Immature natural killer cell (primary cell): ENCODE measurements around the gene USP46. TPM values are rescaled to one million over a fixed set of nuclear protein-coding genes. Genes with fewer than 3 reads are reported as not detected.

Source experiments
- DNase-seq, 3 donors: peaks; one replicate each; pipeline ENCODE4 v3.0.0; 2022; ENCODE audit warnings: mixed read lengths in 1 of 3
- H3K27ac Mint-ChIP-seq, 6 donors: one replicate each; pipeline ENCODE4 v1.8.0; 2020; ENCODE audit warnings: mixed read lengths in 6 of 6, mild to moderate bottlenecking in 5 of 6, inconsistent platforms in 4 of 6, moderate library complexity in 3 of 6
- H3K27me3 Mint-ChIP-seq, 3 donors: one replicate each; pipeline ENCODE4 v1.8.0; 2020 to 2021; ENCODE audit warnings: low read depth in 3 of 3, mild to moderate bottlenecking in 3 of 3, mixed read lengths in 3 of 3, moderate library complexity in 3 of 3, inconsistent platforms in 1 of 3
- H3K36me3 Mint-ChIP-seq, 3 donors: one replicate each; pipeline ENCODE4 v1.8.0; 2020; ENCODE audit warnings: mixed read lengths in 3 of 3, inconsistent platforms in 2 of 3, mild to moderate bottlenecking in 2 of 3
- H3K4me1 Mint-ChIP-seq, 2 donors: one replicate each; pipeline ENCODE4 v1.8.0; 2020; ENCODE audit warnings: inconsistent platforms in 2 of 2, mild to moderate bottlenecking in 2 of 2, mixed read lengths in 2 of 2, moderate library complexity in 1 of 2
- H3K4me3 Mint-ChIP-seq, 5 donors: one replicate each; pipeline ENCODE4 v1.8.0; 2020; ENCODE audit warnings: mild to moderate bottlenecking in 5 of 5, mixed read lengths in 5 of 5, inconsistent platforms in 3 of 5, moderate library complexity in 3 of 5
- H3K9me3 Mint-ChIP-seq, 6 donors: one replicate each; pipeline ENCODE4 v1.8.0; 2020; ENCODE audit warnings: mild to moderate bottlenecking in 6 of 6, mixed read lengths in 6 of 6, inconsistent platforms in 4 of 6, moderate library complexity in 3 of 6
- polyA plus RNA-seq, 3 donors: library from polyadenylated mRNA; unstranded; fragments of 300-500 nt; fragmentation: Illumina TruSeq; gene quantifications; one replicate each; pipeline ENCODE4 v1.2.3, GENCODE V29; 2021

USP46 gene, protein sequence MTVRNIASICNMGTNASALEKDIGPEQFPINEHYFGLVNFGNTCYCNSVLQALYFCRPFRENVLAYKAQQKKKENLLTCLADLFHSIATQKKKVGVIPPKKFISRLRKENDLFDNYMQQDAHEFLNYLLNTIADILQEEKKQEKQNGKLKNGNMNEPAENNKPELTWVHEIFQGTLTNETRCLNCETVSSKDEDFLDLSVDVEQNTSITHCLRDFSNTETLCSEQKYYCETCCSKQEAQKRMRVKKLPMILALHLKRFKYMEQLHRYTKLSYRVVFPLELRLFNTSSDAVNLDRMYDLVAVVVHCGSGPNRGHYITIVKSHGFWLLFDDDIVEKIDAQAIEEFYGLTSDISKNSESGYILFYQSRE
- 1 to 10 TPM in 2 of 3 donors, not detected in 1; 2.1 to 3.6 TPM for polyA plus RNA-seq

DNA sequence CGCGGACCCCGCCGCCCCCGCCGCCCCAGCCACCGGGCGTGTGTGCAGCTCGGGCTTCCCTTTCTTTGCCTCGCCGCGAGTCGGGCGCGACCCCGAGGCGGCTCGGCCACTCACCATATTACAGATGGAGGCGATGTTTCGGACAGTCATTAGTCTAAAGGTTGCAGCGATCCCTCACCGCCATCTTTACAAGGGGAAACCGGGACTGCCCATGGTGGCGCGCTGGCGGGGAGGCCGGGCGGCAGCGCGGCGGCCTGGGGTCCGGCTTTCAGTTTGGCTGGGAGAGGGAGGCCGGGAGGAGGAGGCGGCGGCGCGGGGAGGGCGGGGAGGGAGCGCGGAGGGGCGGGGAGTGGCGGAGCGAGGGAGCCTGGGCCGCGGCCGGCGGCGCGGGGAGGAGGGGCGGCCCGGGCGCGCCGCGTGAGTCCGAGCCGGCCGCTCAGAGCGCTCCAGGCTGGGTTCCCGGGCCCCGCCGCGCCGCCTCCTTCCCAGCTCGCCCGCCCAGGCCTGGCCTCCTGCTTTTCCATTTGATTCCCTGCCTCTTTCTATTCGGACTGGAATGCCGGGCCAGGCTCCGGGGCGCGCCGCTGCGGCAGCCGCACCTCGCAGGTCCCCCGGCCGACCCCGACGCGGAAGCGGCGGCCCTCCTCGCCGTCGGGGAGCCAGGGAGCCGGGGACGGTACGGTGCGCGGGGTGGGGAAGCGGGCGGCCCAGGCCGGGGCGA, at the start of gene USP46:
USP46 (minus strand) TSS at position 301 of the 721 bp plus-strand sequence; CDS start at position 150, 151 bp downstream.
- H3K4me1 Mint-ChIP-seq: peaks cover 20 to 27% of the 10 kb centered on the region in 2 donors
- peak; percentile 51 to 58 (median 56) for DNase-seq
- peaks cover 0 to 4% (median 3%) of the 10 kb centered on the region in 3 donors for H3K36me3 Mint-ChIP-seq
- H3K27me3 Mint-ChIP-seq: peaks cover 0 to 7% (median 0%) of the 10 kb centered on the region in 3 donors
- H3K4me3 Mint-ChIP-seq: peak within 1 kb of the TSS; percentile 89 to 94 (median 90)
- no peaks in the 10 kb centered on the region for H3K9me3 Mint-ChIP-seq
- peak within 1 kb of the TSS in 5 of 6 donors; percentile 70 to 88 (median 78) for H3K27ac Mint-ChIP-seq

DNA sequence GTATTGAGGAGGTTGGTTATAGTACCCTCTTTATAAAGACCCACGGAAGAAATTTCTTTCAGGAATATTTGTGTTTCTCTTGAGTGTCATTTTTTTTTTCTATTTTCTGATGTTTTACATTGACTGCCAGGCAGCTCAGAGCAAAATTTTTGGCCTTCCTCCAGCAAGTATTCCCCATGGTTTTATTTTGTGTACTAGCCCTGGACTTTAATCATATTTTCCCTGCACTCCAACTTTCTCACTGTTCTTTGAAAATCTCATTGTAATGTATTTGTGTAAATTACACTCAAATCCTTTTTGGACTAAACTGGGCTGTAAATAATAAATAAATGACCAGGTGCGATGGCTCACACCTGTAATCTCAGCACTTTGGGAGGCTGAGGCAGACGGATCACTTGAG, 45.6 kb upstream of the USP46 start:
- Mint-ChIP-seq H3K27ac (no peak overlapping the region), H3K4me1 (no peaks in the 10 kb centered on the region), H3K27me3 (peaks cover 0 to 8% (median 2%) of the 10 kb centered on the region in 3 donors), H3K36me3 (no peaks in the 10 kb centered on the region), H3K4me3 (no peak overlapping the region), H3K9me3 (no peaks in the 10 kb centered on the region)
- no peak for DNase-seq

DNA sequence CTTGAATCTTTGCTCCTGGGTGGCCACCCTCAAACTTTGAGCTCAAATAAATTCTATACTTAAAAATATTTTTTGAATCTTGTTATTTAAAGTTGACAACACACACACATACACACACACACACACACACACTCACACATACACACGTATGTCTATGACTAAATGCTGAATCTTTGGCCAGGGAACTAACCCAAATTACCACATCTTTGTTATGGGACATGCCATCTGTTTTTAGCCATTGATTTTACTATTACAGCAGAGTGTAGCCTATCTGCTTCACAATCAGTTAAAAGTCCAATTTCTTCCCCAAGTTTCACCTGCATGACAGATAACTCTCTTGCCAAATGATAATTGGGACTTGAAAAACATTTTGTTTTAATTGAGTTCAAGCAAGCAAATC, 45.0 kb upstream of the USP46 start:
- no peaks in the 10 kb centered on the region for H3K9me3 Mint-ChIP-seq
- H3K27me3 Mint-ChIP-seq: peaks cover 0 to 6% (median 2%) of the 10 kb centered on the region in 3 donors
- no peak for DNase-seq

DNA sequence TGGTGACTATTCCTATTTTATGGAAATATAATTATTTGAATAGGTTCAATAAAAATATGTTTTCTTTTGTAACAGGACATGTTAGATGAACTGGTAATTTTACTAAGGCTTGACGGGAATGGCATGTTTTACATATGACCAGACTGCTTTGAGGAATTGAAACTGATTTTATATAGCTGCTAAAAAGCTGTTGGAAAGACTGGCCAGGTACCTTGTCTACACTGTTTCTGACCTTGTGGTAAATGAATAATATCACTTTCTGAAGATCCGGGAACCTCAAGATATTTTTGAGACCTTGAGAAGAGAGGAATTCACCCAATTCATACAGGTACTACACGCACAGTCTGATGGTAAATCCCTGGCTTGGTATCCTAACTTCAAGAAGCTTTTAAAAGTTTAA, 42.1 kb upstream of the USP46 start:
- no peak for DNase-seq
- H3K27ac Mint-ChIP-seq: no peak overlapping the region
- peaks cover 0 to 5% of the 10 kb centered on the region in 2 donors for H3K4me1 Mint-ChIP-seq
- H3K9me3 Mint-ChIP-seq: no peaks in the 10 kb centered on the region
- no peak overlapping the region for H3K4me3 Mint-ChIP-seq
- peaks cover 0 to 8% (median 0%) of the 10 kb centered on the region in 3 donors for H3K27me3 Mint-ChIP-seq
- no peaks in the 10 kb centered on the region for H3K36me3 Mint-ChIP-seq

More for the DNA sequence above, 45.0 kb upstream of the USP46 start:
- Mint-ChIP-seq H3K4me3 (no peak overlapping the region), H3K27ac (no peak overlapping the region), H3K4me1 (no peaks in the 10 kb centered on the region), H3K36me3 (no peaks in the 10 kb centered on the region)

DNA sequence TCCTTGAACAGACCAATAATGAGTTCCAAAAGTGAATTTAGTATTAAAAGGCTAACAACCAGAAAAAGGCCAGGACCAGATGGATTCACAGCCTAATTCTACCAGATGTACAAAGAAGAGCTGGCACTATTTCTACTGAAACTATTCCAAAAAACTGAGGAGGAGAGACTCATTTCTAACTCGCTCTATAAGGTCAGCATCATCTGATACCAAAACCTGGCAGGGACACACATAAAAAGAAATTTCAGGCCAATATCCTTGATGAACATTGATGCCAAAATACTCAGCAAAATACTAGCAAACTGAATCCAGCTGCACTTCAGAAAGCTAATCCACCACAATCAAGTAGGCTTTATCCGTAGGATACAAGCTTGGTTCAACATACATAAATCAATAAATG, 35.8 kb upstream of the USP46 start:
- no peak for DNase-seq
- H3K27ac Mint-ChIP-seq: no peak overlapping the region
- H3K4me1 Mint-ChIP-seq: peaks cover 0 to 6% of the 10 kb centered on the region in 2 donors
- peaks cover 14 to 33% (median 26%) of the 10 kb centered on the region in 6 donors for H3K9me3 Mint-ChIP-seq
- peaks cover 0 to 3% (median 1%) of the 10 kb centered on the region in 3 donors for H3K27me3 Mint-ChIP-seq
- no peak overlapping the region for H3K4me3 Mint-ChIP-seq
- H3K36me3 Mint-ChIP-seq: peaks cover 7 to 17% (median 13%) of the 10 kb centered on the region in 3 donors

GRCh38 chr4:52693492-52693891, 34.4 kb upstream of the USP46 start:
- Mint-ChIP-seq H3K27ac (no peak overlapping the region), H3K36me3 (peaks cover 7 to 17% (median 13%) of the 10 kb centered on the region in 3 donors), H3K9me3 (peaks cover 14 to 33% (median 26%) of the 10 kb centered on the region in 6 donors), H3K4me1 (peaks cover 0 to 6% of the 10 kb centered on the region in 2 donors), H3K27me3 (peaks cover 0 to 5% (median 1%) of the 10 kb centered on the region in 3 donors), H3K4me3 (no peak overlapping the region)
- no peak for DNase-seq

DNA sequence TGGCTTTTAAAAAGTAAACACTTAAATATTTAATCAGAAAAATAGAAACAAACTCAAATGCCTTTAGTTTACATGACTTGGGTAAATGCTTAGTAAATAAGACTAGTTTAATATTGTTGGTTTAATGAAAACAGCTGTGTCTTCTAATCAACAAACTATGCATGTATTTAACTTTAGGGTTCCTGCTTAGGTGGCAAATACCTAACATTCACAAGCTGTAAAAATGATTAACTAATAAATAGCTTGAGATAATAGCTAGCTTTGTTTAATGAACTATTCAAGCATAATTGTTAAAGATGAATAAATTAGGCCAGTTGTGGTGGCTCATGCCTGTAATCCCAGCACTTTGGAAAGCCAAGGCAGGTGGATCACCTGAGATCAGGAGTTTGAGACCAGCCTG, 30.0 kb upstream of the USP46 start:
- peaks cover 2 to 5% (median 2%) of the 10 kb centered on the region in 3 donors for H3K27me3 Mint-ChIP-seq
- no peak overlapping the region for H3K27ac Mint-ChIP-seq

DNA sequence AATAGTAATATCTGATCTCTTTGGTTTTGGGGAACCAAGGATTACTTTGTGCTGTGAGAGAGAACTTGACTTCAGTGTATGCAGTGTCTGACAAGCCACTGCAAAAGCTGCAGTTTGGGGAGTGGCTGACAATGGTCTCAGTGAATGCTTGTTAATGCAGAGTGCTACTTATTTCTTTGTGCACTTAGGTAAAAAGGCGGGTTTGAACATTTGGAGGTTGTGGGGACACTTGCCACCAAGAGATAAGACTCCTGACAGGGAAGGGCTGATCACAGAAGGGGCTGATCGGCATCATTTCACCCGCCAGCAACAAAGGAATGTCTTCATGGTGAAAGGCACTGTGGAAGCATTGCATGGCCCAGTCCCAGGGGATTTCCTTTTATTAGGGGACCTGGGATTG, 28.6 kb upstream of the USP46 start:
- no peak overlapping the region for H3K4me3 Mint-ChIP-seq
- peaks cover 3 to 7% (median 3%) of the 10 kb centered on the region in 3 donors for H3K36me3 Mint-ChIP-seq
- no peaks in the 10 kb centered on the region for H3K4me1 Mint-ChIP-seq

More for the DNA sequence above, 30.0 kb upstream of the USP46 start:
- H3K4me3 Mint-ChIP-seq: no peak overlapping the region
- H3K9me3 Mint-ChIP-seq: peaks cover 14 to 26% (median 24%) of the 10 kb centered on the region in 6 donors
- no peaks in the 10 kb centered on the region for H3K4me1 Mint-ChIP-seq
- H3K36me3 Mint-ChIP-seq: peaks cover 8 to 10% (median 8%) of the 10 kb centered on the region in 3 donors
- DNase-seq: no peak

GRCh38 chr4:52685316-52685715, 26.2 kb upstream of the USP46 start:
- Mint-ChIP-seq H3K27me3 (peaks cover 2 to 10% (median 4%) of the 10 kb centered on the region in 3 donors), H3K9me3 (peaks cover 0 to 2% (median 0%) of the 10 kb centered on the region in 6 donors), H3K4me1 (no peaks in the 10 kb centered on the region), H3K4me3 (no peak overlapping the region), H3K36me3 (peaks cover 0 to 6% (median 0%) of the 10 kb centered on the region in 3 donors), H3K27ac (no peak overlapping the region)
- DNase-seq: no peak

More for the DNA sequence above, 28.6 kb upstream of the USP46 start:
- peaks cover 2 to 8% (median 4%) of the 10 kb centered on the region in 3 donors for H3K27me3 Mint-ChIP-seq
- DNase-seq: no peak
- no peak overlapping the region for H3K27ac Mint-ChIP-seq
- peaks cover 4 to 13% (median 10%) of the 10 kb centered on the region in 6 donors for H3K9me3 Mint-ChIP-seq

GRCh38 chr4:52684896-52685295, 25.8 kb upstream of the USP46 start:
- DNase-seq: no peak
- Mint-ChIP-seq H3K4me3 (no peak overlapping the region), H3K27me3 (peaks cover 2 to 7% (median 4%) of the 10 kb centered on the region in 3 donors), H3K36me3 (peaks cover 0 to 6% (median 0%) of the 10 kb centered on the region in 3 donors), H3K4me1 (no peaks in the 10 kb centered on the region), H3K27ac (no peak overlapping the region), H3K9me3 (peaks cover 0 to 2% (median 0%) of the 10 kb centered on the region in 6 donors)

DNA sequence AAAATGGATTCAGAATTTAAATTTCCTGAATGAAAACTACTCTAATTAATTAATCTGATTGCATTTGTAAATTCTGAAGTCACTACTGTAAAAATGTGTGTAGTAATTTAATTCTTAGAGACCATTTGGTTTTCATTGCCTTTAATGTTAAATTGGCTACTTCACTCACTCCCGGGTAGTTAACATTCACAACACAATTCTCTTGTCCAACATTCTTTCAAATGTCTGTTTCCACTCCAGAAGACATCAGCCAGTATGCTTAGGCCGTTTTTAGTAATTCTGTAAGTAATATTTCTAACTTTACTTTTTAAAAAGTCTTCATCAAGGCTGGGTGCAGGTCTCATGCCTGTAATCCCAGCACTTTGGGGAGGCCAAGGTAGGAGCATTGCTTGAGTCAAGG, 21.3 kb upstream of the USP46 start:
- H3K36me3 Mint-ChIP-seq: peaks cover 0 to 2% (median 0%) of the 10 kb centered on the region in 3 donors
- H3K27ac Mint-ChIP-seq: no peak overlapping the region

DNA sequence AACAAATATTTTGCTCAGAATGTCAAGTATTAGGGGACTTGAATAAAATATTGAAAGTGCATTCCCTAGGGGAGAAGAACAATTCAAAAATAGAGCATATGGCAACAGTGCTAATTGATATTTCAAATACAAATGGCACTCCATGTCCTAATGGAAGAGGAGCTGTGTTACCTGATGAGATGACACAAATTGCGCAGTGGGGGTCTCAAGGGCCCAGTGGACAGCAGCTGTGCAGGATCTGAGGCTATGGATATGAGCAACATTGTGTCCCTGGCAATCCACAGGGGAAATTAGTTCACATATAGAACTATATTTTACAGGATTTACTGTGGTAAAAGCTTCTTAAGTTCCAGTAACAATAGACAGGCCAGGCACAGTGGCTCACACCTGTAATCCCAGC, 17.4 kb upstream of the USP46 start:
- Mint-ChIP-seq H3K27me3 (peaks cover 3 to 13% (median 5%) of the 10 kb centered on the region in 3 donors), H3K4me3 (no peak overlapping the region), H3K4me1 (no peaks in the 10 kb centered on the region), H3K27ac (no peak overlapping the region), H3K36me3 (peaks cover 0 to 2% (median 0%) of the 10 kb centered on the region in 3 donors), H3K9me3 (no peaks in the 10 kb centered on the region)
- DNase-seq: no peak

More for the DNA sequence above, 21.3 kb upstream of the USP46 start:
- no peaks in the 10 kb centered on the region for H3K4me1 Mint-ChIP-seq
- H3K9me3 Mint-ChIP-seq: no peaks in the 10 kb centered on the region
- H3K4me3 Mint-ChIP-seq: no peak overlapping the region
- peaks cover 4 to 5% (median 4%) of the 10 kb centered on the region in 3 donors for H3K27me3 Mint-ChIP-seq
- no peak for DNase-seq

- H3K4me1 Mint-ChIP-seq: no peaks in the 10 kb centered on the region
Measured at GRCh38 chr4:52675111-52675510, 16.0 kb upstream of the USP46 start.

DNA sequence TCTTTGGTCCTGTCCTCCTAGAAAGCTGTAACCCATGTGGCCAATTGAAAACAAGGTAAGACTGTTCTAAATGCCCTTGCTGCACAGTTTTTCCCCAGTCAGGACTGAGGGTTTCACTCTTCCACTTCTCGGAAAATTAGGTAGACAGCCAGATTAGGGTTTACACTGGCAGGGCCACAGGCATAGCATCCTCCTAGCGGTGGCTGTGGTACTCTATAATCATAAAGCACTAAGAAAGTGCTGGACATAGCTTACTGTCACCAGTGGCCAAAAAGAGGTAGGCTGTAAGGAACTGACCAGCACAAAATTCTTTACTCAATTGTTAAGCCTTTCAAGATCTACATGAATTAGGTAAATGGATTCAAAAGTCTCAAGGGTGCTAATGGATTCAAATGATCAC, 11.6 kb upstream of the USP46 start:
- no peak for DNase-seq
- no peak overlapping the region for H3K27ac Mint-ChIP-seq
- peaks cover 4 to 25% (median 6%) of the 10 kb centered on the region in 3 donors for H3K27me3 Mint-ChIP-seq
- H3K4me1 Mint-ChIP-seq: no peaks in the 10 kb centered on the region
- H3K4me3 Mint-ChIP-seq: no peak overlapping the region
- H3K9me3 Mint-ChIP-seq: no peaks in the 10 kb centered on the region
- no peaks in the 10 kb centered on the region for H3K36me3 Mint-ChIP-seq

More at GRCh38 chr4:52675111-52675510, 16.0 kb upstream of the USP46 start:
- Mint-ChIP-seq H3K27me3 (peaks cover 3 to 14% (median 5%) of the 10 kb centered on the region in 3 donors), H3K9me3 (no peaks in the 10 kb centered on the region), H3K27ac (no peak overlapping the region), H3K36me3 (no peaks in the 10 kb centered on the region), H3K4me3 (no peak overlapping the region)
- DNase-seq: no peak
